Measurements from ENCODE around the gene KRTAP21-1.

DNA sequence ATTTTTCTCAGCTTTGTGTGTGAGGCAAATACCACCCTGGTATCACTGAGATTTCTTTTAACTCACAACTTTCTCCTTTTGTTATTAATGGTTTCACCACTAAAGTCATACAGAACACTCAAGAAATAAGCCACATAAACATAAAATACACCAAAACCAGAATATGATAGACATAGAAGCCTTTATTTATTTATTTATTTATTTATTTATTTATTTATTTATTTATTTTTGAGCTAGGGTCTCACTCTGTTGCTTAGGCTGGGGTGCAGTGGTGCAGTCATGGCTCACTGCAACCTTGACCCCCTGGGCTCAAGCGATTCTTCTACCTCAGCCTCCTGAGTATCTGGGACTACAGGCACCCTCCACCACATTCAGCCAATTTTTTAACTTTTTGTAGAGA is 45.4 kb upstream of the KRTAP21-1 start:
- TF ChIP-seq ZNF274 (IDR thresholded peaks at IDR 0.05; ENCODE audit: low read depth, low read length) (no peak), SUZ12 (IDR thresholded peaks at IDR 0.05; ENCODE audit: extremely low read depth, insufficient read depth, insufficient read length) (no peak), YY1 (IDR thresholded peaks at IDR 0.05; ENCODE audit: insufficient read depth, insufficient read length) (no peak)
